NCI-H524 treated with DMSO at 0.1 percent for 48 hours (cell line): ENCODE measurements around the gene KPNA3.

Experiments
- DNase-seq: peaks from one replicate; lab custom pipeline; 2025; lab: John Stamatoyannopoulos, UW

KPNA3 gene

DNA sequence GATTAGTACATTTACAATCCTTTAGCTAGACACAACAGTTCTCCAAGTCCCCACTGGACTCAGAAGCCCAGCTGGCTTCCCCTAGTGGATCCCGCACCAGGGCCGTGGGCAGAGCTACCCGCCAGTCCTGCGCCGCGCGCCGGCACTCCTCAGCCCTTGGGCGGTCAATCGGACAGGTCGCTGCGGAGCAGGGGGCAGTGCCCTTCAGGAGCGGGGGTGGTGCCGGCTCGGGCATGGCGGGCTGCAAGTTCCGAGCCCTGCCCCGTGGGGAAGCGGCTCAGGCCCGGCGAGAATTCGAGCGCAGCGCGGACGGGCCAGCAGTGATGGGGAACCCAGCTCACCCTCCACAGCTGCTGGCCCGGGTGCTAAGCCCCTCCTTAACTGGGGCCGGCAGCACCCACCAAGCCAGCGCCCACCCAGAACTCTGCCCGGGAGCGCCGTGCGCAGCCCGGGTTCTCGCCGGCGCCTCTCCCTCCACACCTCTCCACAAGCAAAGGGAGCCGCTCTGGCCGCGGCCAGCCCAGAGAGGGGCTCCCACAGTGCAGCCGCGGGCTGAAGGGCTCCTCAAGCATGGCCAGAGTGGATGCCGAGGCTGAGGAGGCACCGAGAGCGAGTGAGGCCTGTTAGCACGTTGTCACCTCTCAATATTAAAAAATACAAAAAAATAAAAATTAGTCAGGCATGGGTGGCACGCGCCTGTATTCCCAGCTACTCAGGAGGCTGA lies 114.1 kb downstream of the KPNA3 start:
- no peak for DNase-seq

DNA sequence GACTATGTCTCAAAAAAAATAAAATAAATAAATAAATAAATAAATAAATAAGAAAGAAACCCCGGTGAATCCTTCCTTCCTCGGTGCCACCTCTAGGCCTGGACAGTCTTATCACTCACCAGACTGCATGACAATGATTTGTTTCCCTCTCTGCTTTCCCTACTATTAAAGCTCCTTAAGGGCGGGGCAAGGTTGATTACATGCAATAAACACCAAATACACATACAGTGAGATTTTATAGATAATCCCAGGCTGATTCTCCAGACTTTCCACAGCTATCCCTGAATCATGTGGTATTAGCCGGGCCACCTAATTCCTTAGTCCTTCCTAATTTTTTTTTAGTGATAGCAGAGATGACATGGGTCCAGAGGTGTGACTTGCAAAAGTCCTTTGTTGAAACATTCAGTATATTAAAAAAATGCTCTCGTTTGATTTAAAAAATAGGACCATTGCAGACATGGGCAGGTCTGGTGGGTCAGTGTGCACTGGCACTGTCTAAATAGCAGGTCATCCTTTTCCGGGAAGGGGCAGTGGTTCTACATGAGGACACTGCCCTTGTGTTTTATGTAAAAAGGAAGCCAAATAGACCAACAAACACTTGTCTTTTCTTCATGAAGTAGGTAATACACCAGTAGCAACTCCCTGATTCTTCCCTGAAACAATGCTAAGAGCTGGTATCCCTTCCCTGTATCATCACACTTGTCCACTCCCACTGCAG lies 115.7 kb downstream of the KPNA3 start:
- no peak for DNase-seq

DNA sequence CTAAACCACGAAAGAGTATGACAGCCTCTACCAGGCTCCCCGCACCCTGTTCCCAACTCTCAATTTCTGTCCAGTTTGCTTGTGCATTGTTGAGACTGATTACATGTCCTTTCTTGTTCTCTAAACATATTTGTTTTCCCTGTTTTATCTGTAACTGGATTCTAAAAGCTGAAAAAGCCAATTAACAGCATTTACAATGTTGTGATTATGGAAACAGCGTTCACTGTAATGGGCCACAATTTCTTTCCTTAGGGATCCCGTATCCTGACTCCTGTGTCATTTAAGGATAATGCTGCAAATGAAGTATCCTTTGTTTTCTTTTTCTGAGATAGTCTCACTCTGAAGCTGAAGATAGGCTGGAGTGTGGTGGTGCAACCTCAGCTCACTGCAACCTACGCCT lies 121.7 kb downstream of the KPNA3 start:
- no peak for DNase-seq

DNA sequence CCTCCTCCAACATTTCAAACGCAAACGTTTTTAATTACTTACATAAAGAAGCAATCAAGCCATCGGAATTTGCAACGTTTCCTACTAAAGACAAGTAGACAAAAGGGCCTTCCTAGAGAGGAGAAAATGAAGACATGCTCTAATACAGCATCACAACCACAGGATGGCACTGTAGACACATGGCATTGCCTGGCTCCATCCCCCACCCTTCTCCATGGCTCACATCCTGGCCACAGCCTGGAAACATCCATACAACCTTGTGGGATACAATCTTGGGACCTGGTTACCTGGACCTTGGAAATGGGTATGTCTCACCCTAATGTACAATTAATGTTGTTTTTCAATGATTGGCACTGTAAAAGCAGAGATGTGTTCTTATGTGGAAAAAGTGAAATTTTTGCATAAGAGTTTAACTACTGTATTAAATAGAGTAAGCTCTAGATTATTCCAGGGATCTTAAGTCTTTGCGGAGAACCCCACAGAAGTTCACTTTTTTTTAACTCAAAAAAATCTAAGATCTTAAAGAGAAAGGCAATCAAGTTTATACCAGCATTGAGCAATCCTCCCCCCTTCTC lies 122.7 kb downstream of the KPNA3 start:
- no peak for DNase-seq

DNA sequence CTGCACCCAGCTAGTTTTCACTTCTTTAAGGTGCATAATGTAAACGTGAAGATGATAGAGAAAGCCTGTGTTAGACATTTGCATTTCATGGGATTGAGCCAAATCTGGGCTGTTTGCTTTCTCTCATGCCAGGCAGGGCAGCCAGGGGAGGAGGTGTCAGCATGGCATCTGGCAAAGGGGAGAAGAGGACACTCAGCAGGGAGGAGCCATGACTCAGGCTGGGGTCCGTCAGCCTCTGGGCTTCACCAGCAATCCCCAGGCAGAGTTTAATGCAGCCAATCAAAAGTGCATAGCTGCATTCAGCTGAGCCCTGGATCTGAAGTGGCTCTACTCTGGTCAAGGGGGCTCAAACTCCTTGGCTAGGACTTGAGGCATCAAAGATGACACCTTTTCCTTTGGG lies 124.7 kb downstream of the KPNA3 start:
- DNase-seq: no peak

DNA sequence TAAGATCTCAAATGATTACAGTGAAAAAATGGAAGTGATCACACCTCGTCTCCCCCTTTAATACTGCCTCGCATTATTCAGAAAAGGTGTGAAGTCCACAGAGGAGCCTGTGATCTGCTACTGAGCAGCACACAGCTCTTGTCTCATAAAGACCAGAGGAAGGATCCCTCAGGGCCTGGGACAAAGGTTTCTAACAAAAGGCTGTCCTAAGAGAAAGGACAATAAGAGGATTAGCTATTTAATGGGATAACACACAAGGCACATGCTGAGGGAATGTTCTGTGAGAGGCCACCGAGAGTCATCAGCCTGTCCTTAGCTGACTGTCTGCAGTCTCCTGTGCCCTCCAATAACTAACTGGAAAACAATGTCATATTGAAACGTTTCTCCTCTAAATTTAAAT lies 127.9 kb downstream of the KPNA3 start:
- DNase-seq: no peak

DNA sequence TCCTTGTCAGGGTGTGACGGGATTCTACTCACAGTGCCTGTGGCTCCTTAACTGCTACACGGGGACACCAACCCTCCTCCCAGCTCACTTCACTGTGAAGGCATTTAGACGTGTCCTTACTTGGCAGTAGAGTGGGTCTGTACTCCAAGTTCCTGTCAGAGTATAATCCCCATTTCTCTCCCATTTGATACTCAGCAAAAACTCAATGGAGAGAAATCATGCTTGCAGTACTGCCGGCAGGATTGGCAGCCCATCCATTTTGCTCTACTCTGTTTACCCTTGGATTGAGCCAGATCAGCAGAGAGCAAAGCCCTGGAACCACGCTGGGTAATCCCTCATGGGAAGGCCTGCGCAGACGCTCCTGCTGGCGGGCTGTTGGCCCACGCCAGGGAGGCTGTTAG lies 135.2 kb downstream of the KPNA3 start:
- DNase-seq: no peak

DNA sequence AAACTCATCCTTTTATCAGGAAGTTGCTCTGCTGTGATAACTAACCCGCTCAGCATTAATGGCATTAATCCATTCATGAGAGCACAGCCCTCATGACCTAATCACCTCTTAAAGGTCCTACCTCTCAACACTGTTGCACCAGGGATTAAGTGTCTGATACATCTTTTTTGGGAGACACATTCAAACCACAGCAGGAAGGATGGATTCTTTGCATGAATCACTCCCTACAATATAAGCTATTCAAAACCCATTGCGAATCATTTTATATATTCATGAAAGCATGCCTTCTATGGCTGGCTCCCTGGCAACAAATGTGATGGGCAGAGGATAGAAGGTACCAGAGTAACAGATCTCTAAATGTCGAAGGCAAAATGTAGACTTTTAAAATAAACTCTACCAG lies 136.6 kb downstream of the KPNA3 start:
- no peak for DNase-seq

DNA sequence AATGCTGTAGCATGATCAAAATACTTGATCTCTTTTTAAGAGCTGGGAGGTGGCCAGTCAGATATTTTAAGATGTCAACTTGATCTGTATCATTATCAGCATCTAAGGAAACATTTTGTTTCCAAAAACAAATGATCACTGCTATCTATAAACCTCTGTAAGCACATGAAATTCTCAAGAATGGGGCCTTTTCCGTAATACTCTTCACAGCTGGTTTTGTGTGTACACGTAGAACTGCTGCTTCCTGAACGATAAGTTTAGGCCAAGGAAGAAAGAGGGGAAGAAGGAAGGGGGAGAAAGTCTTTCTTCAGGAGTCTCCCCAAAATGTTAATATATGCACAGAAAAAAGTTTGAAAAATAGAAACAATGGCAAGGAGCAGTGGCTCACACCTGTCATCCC lies 138.5 kb downstream of the KPNA3 start:
- DNase-seq: no peak

DNA sequence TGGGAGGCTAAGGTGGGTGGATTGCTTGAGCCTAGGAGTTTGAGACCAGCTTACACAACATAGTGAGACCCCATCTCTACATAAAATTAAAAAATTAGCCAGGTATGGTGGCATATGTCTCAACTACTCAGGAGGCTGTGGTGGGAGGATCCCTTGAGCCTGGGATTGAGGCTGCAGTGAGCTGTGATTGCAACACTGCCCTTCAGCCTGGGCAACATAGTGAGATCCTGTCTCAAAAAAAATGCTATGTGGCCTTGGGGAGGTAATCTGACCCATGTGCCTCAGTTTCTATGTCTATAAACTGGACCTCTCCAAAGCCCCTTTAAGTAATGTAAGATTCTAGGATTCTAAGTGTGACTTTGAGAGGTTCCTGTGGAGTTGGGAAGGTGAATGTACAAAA lies 139.0 kb downstream of the KPNA3 start:
- DNase-seq: no peak

DNA sequence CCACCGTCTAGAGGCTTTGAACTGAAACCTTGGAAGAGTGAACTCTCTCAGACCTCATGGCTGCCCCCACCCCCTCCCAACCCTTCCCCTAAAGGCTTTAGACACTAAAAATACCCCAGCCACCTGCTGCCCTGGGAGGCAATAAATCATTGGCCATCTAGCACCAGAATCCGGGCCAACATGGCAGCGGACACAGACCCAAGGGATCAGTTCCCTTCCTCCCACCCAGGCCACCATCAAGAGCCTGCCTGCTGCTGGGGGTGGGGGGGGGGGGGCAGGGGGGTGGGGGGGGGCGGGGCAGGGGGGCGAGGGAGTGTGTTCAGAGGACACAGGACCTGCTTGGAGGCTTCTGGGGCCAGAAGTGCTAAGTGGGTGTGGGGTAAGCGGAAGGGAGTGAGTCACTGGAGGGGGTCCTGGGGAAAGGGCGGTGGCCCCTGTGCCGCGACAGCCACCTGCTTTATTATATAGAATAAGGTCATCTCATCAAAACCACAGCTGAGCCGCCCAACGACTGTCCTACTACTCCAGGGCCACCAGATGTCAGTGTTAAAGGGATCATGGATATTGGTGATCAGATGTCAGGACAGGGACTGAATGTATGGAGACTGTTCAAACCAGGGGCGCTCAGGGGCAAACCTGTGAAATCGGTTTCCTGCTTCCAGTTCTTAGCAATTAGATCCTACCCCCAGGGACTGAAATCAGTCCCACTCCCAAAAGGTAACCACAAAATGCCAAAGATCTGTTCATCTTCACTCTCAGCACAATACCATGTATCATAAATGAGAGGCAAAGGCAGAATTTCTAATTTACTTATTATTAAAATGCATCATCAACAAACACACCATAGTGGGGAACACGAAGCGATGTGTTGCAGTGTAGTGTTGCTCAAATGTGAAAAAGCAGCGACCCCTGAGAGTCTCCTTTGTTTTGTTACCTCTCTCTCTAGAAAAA lies 139.9 kb downstream of the KPNA3 start:
- DNase-seq: peak; percentile 59

DNA sequence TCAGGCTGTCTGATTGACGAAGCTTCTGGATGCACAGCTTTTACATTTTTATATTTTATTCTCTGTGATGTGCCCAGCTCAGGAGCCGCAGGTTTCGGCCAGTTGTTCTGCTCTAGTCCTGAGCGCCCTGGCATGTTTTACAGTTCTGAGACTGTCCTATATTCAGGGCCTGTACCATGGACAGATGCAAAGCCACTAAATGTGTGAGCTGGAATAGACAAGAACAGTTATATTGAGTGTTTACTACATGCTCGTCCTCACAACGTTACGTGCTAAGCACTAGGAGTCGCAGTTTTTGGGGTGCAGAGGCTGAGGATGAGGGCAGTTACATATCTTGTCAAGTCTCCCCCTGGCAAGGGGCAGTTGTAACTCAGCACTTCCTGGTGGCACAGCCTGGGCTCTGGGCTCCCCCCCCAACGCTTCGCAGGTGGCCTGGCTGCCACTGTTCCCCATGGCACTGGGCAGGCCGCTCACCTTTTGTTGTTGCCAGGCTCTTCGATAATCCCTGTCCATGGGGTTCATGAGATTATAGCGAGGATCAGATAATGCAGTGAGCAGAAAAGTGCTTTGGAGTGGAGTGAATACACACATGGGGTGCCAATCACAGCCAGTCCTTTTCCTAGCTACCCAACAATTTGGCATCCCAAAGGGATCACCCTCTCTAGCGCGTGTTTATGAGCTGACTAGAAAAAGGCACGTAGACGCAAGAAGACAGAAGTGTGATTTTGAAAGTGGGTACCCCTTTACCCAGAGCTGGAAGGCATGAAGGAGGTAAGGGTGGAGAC lies 140.7 kb downstream of the KPNA3 start:
- DNase-seq: no peak

DNA sequence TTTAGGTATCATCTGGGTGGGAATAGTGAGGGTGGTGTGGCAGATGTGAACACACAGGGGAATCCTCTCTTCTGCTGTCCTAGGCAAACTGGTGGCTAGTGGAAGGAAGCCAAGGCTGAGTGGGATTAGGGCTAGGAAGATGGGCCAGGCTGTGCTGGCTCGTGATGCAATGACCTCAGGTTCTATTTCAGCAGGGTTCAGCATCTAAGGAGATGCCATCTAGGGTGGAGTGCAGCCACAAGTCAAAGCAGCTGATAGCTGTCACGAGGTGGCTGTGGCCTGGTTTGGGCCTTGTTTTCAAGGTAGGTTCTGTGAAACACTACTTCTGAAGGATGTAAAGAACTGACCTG lies 142.5 kb downstream of the KPNA3 start:
- no peak for DNase-seq
